Lower leg skin (tissue), 3 donors: ENCODE data around the gene KBTBD13.

Source experiments
- POLR2A ChIP-seq, 2 donors: fragments of 450-650 bp; IDR thresholded peaks; one replicate each; pipeline ENCODE4 v1.6.1; 2016 to 2017; ENCODE audit warnings: antibody characterized with exemption in 2 of 2, mild to moderate bottlenecking in 1 of 2, moderate library complexity in 1 of 2
- TF ChIP-seq, protein P1 (sequence below), 3 donors: fragments of 450-650 bp; IDR thresholded peaks; one replicate each; pipeline ENCODE4 v1.5.1; 2016; ENCODE audit warnings: antibody characterized with exemption in 3 of 3, mild to moderate bottlenecking in 3 of 3, moderate library complexity in 2 of 3

DNA sequence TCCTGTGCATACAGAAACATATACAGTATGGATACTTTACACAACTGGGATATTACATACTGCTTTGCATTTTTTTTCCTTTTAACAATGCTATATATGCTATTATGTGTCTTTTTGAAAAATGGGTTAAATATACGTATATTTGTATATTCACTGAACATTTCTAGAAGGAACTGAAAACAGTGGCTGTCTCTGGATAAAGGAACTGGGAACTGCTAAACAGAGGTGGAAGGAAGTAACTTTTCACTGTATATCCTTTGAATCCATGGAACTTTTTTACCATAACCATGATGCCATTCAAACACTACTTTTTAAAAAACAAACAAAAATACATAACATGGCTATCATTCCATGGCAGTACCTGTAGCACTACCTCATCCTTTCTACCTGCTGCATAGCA, 49.0 kb upstream of the KBTBD13 start:
- TF ChIP-seq, protein P1, sequence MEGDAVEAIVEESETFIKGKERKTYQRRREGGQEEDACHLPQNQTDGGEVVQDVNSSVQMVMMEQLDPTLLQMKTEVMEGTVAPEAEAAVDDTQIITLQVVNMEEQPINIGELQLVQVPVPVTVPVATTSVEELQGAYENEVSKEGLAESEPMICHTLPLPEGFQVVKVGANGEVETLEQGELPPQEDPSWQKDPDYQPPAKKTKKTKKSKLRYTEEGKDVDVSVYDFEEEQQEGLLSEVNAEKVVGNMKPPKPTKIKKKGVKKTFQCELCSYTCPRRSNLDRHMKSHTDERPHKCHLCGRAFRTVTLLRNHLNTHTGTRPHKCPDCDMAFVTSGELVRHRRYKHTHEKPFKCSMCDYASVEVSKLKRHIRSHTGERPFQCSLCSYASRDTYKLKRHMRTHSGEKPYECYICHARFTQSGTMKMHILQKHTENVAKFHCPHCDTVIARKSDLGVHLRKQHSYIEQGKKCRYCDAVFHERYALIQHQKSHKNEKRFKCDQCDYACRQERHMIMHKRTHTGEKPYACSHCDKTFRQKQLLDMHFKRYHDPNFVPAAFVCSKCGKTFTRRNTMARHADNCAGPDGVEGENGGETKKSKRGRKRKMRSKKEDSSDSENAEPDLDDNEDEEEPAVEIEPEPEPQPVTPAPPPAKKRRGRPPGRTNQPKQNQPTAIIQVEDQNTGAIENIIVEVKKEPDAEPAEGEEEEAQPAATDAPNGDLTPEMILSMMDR (IDR thresholded peaks at IDR 0.05) = no peak
- no peak for TF ChIP-seq POLR2A (IDR thresholded peaks at IDR 0.05)
